ENCODE data around the gene KCNN1.
A peak's percentile ranks its signal among the peaks of the same experiment; 100 is the strongest.

KCNN1 gene

DNA sequence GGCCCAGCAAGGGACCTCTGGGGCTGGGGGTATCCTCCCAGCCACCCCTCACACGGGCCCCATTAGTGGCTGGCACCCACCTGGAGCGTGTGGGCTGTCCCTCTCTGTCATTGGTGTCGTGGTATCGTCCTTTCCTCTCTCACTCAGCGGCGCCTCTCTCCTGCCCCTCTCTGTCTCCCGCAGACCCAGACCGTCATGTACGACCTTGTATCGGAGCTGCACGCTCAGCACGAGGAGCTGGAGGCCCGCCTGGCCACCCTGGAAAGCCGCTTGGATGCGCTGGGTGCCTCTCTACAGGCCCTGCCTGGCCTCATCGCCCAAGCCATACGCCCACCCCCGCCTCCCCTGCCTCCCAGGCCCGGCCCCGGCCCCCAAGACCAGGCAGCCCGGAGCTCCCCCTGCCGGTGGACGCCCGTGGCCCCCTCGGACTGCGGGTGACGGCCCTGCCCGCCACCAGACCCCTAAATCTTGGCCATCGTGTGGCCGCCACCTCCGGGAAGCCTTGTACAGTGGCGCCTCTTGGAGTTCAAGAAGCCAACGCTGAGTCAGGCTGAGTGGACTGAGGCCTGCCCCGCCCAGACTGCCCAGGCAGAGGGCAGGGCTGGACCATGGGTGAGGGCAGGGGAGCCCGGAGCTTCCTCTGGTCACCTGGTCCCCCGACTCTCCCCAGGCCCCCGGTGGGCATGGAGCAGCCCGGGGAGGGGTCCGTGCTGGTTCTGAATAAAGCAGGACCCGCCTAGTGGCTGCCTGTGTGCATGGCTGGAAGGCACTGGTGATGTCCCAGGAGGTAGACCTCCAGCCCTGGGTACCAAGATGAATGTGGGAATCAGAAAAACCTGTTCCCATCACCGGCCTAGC lies 31.3 kb downstream of the KCNN1 start:
- peak; percentile 31; the same call in 2 of the 3 replicates for ATAC-seq (ENCODE audit: low read depth)
- Histone ChIP-seq H3K9me3 (ENCODE audit: severe bottlenecking) (no peaks in the 10 kb centered on the region), H3K27me3 (ENCODE audit: insufficient read depth, poor library complexity, severe bottlenecking) (no peaks in the 10 kb centered on the region), H3K4me3 (ENCODE audit: severe bottlenecking) (no peak overlapping the region), H3K4me1 (ENCODE audit: insufficient read depth, poor library complexity, severe bottlenecking) (peaks cover 4% of the 10 kb centered on the region), H3K27ac (ENCODE audit: poor library complexity, severe bottlenecking) (no peak overlapping the region), H3K36me3 (ENCODE audit: low read depth) (no peaks in the 10 kb centered on the region)
- TF ChIP-seq CTCF (IDR thresholded peaks at IDR 0.05; ENCODE audit: poor library complexity, severe bottlenecking): peak; percentile 17
- DNase-seq (ENCODE audit: low spot score): no peak

DNA sequence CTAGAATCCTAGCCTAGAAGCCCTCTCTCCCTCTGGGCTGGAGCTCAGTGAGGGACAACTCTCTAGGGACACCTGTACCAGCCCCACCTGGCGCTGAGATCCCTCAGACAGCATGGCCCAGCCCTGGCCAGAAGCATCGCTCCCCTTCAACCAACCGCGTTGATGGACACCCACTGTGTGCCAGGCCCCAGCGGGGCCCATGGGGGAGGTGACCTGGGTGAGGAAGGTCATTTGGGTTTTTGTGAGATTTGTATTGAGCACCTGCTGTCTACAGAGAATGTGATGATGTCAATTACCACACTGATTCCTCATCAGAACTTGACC lies 31.9 kb downstream of the KCNN1 start:
- Histone ChIP-seq H3K9me3 (ENCODE audit: severe bottlenecking) (no peaks in the 10 kb centered on the region), H3K4me3 (ENCODE audit: severe bottlenecking) (no peak overlapping the region), H3K4me1 (ENCODE audit: insufficient read depth, poor library complexity, severe bottlenecking) (peaks cover 4% of the 10 kb centered on the region), H3K27ac (ENCODE audit: poor library complexity, severe bottlenecking) (no peak overlapping the region), H3K27me3 (ENCODE audit: insufficient read depth, poor library complexity, severe bottlenecking) (no peaks in the 10 kb centered on the region), H3K36me3 (ENCODE audit: low read depth) (no peaks in the 10 kb centered on the region)
- no peak for TF ChIP-seq CTCF (IDR thresholded peaks at IDR 0.05; ENCODE audit: poor library complexity, severe bottlenecking)
- DNase-seq (ENCODE audit: low spot score) (no peak), ATAC-seq (ENCODE audit: low read depth) (no peak)

DNA sequence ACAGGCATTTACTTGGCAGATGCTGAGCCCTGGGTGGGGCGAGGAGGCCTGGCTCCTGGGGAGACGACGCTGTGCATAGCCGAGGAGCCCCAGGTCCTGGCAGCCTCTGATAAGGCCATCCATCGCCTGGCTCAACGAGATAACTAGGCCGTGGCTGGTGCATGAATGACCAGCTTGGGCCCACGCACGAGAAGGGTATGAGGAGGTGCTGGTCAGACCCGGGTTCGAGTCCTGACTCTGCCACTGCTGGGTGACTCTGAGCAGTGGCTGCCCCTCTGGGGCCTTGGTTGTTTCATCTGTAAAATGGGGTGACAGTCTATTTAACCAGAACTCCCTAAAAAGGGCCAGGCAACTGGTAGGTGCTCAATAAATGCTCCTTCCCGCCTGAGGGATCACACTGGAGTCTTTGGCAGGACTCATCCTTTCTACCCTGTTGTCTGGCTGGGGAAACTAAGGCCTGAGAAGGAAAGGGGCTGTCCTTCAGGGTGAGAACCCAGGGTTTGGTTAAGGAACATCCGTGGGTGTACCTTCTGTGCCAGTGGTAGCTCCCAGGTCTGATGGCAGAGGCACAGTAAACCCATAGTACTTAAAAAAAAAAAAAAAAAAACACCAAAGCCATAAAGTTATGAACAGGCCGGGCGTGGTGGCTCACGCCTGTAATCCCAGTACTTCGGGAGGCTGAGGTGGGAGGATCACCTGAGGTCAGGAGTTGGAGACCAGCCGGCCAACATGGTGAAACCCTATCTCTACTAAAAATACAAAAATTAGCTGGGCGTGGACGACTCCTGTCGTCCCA lies 33.0 kb downstream of the KCNN1 start:
- H3K4me3 ChIP-seq (ENCODE audit: severe bottlenecking): no peak overlapping the region

DNA sequence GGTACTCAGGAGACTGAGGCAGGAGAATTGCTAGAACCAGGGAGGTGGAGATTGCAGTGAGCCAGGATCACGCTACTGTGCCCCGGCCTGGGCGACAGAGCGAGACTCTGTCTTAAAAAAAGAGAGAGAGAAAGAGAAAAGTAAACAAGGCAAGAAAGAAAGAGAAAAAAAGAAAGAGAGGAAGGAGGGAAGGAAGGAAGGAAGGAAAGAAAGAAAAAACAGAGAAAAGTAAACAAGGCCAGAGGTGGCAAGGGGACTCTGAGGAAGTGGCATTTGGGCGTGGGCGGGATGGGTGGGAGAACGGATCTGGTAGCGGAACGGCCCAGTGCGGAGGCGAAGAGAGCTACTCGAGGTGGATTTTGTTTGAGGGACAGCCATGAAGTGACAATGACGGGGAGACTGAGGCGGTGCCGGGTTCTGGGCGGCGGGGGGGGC lies 33.6 kb downstream of the KCNN1 start:
- Histone ChIP-seq H3K27me3 (ENCODE audit: insufficient read depth, poor library complexity, severe bottlenecking) (no peaks in the 10 kb centered on the region), H3K9me3 (ENCODE audit: severe bottlenecking) (no peaks in the 10 kb centered on the region), H3K27ac (ENCODE audit: poor library complexity, severe bottlenecking) (peak overlapping the region; percentile 32), H3K4me1 (ENCODE audit: insufficient read depth, poor library complexity, severe bottlenecking) (no peaks in the 10 kb centered on the region), H3K36me3 (ENCODE audit: low read depth) (no peaks in the 10 kb centered on the region), H3K4me3 (ENCODE audit: severe bottlenecking) (peak overlapping the region; percentile 60)
- ATAC-seq (ENCODE audit: low read depth) (no peak), DNase-seq (ENCODE audit: low spot score) (no peak)
- no peak for TF ChIP-seq CTCF (IDR thresholded peaks at IDR 0.05; ENCODE audit: poor library complexity, severe bottlenecking)

More for the DNA sequence above, 33.0 kb downstream of the KCNN1 start:
- Histone ChIP-seq H3K4me1 (ENCODE audit: insufficient read depth, poor library complexity, severe bottlenecking) (no peaks in the 10 kb centered on the region), H3K36me3 (ENCODE audit: low read depth) (no peaks in the 10 kb centered on the region), H3K9me3 (ENCODE audit: severe bottlenecking) (no peaks in the 10 kb centered on the region), H3K27me3 (ENCODE audit: insufficient read depth, poor library complexity, severe bottlenecking) (no peaks in the 10 kb centered on the region), H3K27ac (ENCODE audit: poor library complexity, severe bottlenecking) (peak overlapping the region; percentile 32)
- TF ChIP-seq CTCF (IDR thresholded peaks at IDR 0.05; ENCODE audit: poor library complexity, severe bottlenecking): no peak
- no peak for ATAC-seq (ENCODE audit: low read depth)
- DNase-seq (ENCODE audit: low spot score): no peak
